Effector memory CD8-positive, alpha-beta T cell (primary cell): ENCODE results near the gene AIP.

Source experiments
- ATAC-seq: fragments of 150-1000 bp; cut with Tn5 transposase; replicated peaks from 2 replicates; pipeline ENCODE4 v1.10.0; 2021; ENCODE audit warnings: mild to moderate bottlenecking, moderate library complexity
- DNase-seq, 3 experiments: peaks; one replicate each; pipeline ENCODE4 v3.0.0; 2021
- H3K27ac Mint-ChIP-seq, 2 donors: one replicate each; pipeline ENCODE4 v1.8.0; 2022; ENCODE audit warnings: mild to moderate bottlenecking in 2 of 2, mixed read lengths in 2 of 2, moderate library complexity in 2 of 2
- H3K27me3 Mint-ChIP-seq, 2 donors: one replicate each; pipeline ENCODE4 v1.8.0; 2022; ENCODE audit warnings: mixed read lengths in 2 of 2
- H3K36me3 Mint-ChIP-seq: one replicate; pipeline ENCODE4 v1.8.0; 2022; ENCODE audit warnings: mild to moderate bottlenecking, moderate library complexity, mixed read lengths; ENCODE audit not compliant: insufficient read depth
- H3K4me1 Mint-ChIP-seq, 2 donors: one replicate each; pipeline ENCODE4 v1.8.0; 2022; ENCODE audit warnings: low read depth in 2 of 2, mixed read lengths in 2 of 2
- H3K4me3 Mint-ChIP-seq, 2 donors: one replicate each; pipeline ENCODE4 v1.8.0; 2022; ENCODE audit warnings: mild to moderate bottlenecking in 2 of 2, mixed read lengths in 2 of 2, moderate library complexity in 2 of 2
- H3K9me3 Mint-ChIP-seq, 2 donors: one replicate each; pipeline ENCODE4 v1.8.0; 2022; ENCODE audit warnings: mixed read lengths in 2 of 2
- total RNA-seq, 9 experiments: gene quantifications; one replicate each; lab custom pipeline; 2026; lab: John Stamatoyannopoulos, UW

AIP gene
- total RNA-seq = 62.5 to 111 (median 81.2) reads per million in 9 experiments

GRCh38 chr11:67482827-67483798 lies at the start of gene AIP:
TSS of gene AIP (plus strand) at chr11:67483026. CDS start at chr11:67483159, 133 bp downstream.
- no peaks in the 10 kb centered on the region for H3K27me3 Mint-ChIP-seq
- H3K4me1 Mint-ChIP-seq = peaks cover 51 to 53% of the 10 kb centered on the region in 2 donors
- peak; percentile 78 for ATAC-seq

GRCh38 chr11:67433536-67434394 lies 49.1 kb upstream of the AIP start:
- peak overlapping the region; percentile 85 to 97 for H3K27ac Mint-ChIP-seq
- peak overlapping the region; percentile 98 to 99 for H3K4me3 Mint-ChIP-seq
- no peaks in the 10 kb centered on the region for H3K27me3 Mint-ChIP-seq
- peaks cover 67% of the 10 kb centered on the region for H3K36me3 Mint-ChIP-seq
- H3K9me3 Mint-ChIP-seq = no peaks in the 10 kb centered on the region
- H3K4me1 Mint-ChIP-seq = peaks cover 42 to 54% of the 10 kb centered on the region in 2 donors
- no peak for DNase-seq
- ATAC-seq = peak; percentile 16

More at GRCh38 chr11:67482827-67483798, at the start of gene AIP:
- Mint-ChIP-seq H3K9me3 (no peaks in the 10 kb centered on the region), H3K27ac (peak within 1 kb of the TSS; percentile 96 to 97), H3K36me3 (peaks cover 45% of the 10 kb centered on the region), H3K4me3 (peak within 1 kb of the TSS; percentile 91 to 94)
- peak; percentile 97 to 99 (median 97) for DNase-seq

- DNase-seq (peak in 1 of 3 experiments; percentile 41), ATAC-seq (no peak)
- Mint-ChIP-seq H3K4me3 (peak overlapping the region; percentile 98 to 99), H3K9me3 (no peaks in the 10 kb centered on the region), H3K27ac (peak overlapping the region; percentile 85 to 97), H3K36me3 (peaks cover 69% of the 10 kb centered on the region), H3K27me3 (no peaks in the 10 kb centered on the region), H3K4me1 (peaks cover 47 to 61% of the 10 kb centered on the region in 2 donors)
Observed at GRCh38 chr11:67434395-67434881, 48.4 kb upstream of the AIP start.

GRCh38 chr11:67435031-67435726 lies 47.6 kb upstream of the AIP start:
- H3K9me3 Mint-ChIP-seq = no peaks in the 10 kb centered on the region
- peak overlapping the region; percentile 98 to 99 for H3K4me3 Mint-ChIP-seq
- ATAC-seq (no peak), DNase-seq (no peak)
- H3K27ac Mint-ChIP-seq = peak overlapping the region; percentile 94 to 97
- H3K4me1 Mint-ChIP-seq = peaks cover 55 to 67% of the 10 kb centered on the region in 2 donors
- no peaks in the 10 kb centered on the region for H3K27me3 Mint-ChIP-seq
- peaks cover 75% of the 10 kb centered on the region for H3K36me3 Mint-ChIP-seq

- Mint-ChIP-seq H3K9me3 (no peaks in the 10 kb centered on the region), H3K36me3 (peaks cover 76% of the 10 kb centered on the region), H3K4me1 (peaks cover 62 to 71% of the 10 kb centered on the region in 2 donors), H3K27me3 (no peaks in the 10 kb centered on the region), H3K27ac (peak overlapping the region; percentile 94 to 97), H3K4me3 (peak overlapping the region; percentile 98 to 99)
- ATAC-seq (no peak), DNase-seq (no peak)
Observed at GRCh38 chr11:67435727-67436458, 46.9 kb upstream of the AIP start.

- DNase-seq (peak in 1 of 3 experiments; percentile 42), ATAC-seq (peak; percentile 16)
- peaks cover 71% of the 10 kb centered on the region for H3K36me3 Mint-ChIP-seq
Observed at GRCh38 chr11:67436459-67437081, 46.3 kb upstream of the AIP start.

GRCh38 chr11:67437082-67437808 lies 45.6 kb upstream of the AIP start, which contains the start of gene PTPRCAP:
TSS of gene PTPRCAP (minus strand) at chr11:67437682. CDS start at chr11:67437619, 63 bp downstream.
- Mint-ChIP-seq H3K4me1 (peaks cover 63 to 73% of the 10 kb centered on the region in 2 donors), H3K27ac (peak within 1 kb of the TSS; percentile 94 to 97), H3K9me3 (no peaks in the 10 kb centered on the region), H3K36me3 (peaks cover 73% of the 10 kb centered on the region), H3K27me3 (no peaks in the 10 kb centered on the region), H3K4me3 (peak within 1 kb of the TSS; percentile 98 to 99)
- peak; percentile 64 to 73 (median 67) for DNase-seq
- peak; percentile 60 for ATAC-seq

More at GRCh38 chr11:67436459-67437081, 46.3 kb upstream of the AIP start:
- Mint-ChIP-seq H3K27me3 (no peaks in the 10 kb centered on the region), H3K9me3 (no peaks in the 10 kb centered on the region), H3K27ac (peak overlapping the region; percentile 94 to 97), H3K4me1 (peaks cover 66 to 74% of the 10 kb centered on the region in 2 donors), H3K4me3 (peak overlapping the region; percentile 98 to 99)

- no peak for DNase-seq
- peaks cover 61 to 75% of the 10 kb centered on the region in 2 donors for H3K4me1 Mint-ChIP-seq
- H3K27ac Mint-ChIP-seq = peak overlapping the region; percentile 94 to 97
- ATAC-seq = no peak
- H3K4me3 Mint-ChIP-seq = peak overlapping the region; percentile 98 to 99
- H3K27me3 Mint-ChIP-seq = no peaks in the 10 kb centered on the region
- H3K36me3 Mint-ChIP-seq = peaks cover 74% of the 10 kb centered on the region
- no peaks in the 10 kb centered on the region for H3K9me3 Mint-ChIP-seq
Observed at GRCh38 chr11:67437809-67438157, 45.0 kb upstream of the AIP start.

- H3K4me3 Mint-ChIP-seq = peak overlapping the region; percentile 98 to 99
- DNase-seq = peak; percentile 72 to 74 (median 73)
- peak; percentile 56 for ATAC-seq
- H3K36me3 Mint-ChIP-seq = peaks cover 72% of the 10 kb centered on the region
- no peaks in the 10 kb centered on the region for H3K27me3 Mint-ChIP-seq
- peaks cover 56 to 70% of the 10 kb centered on the region in 2 donors for H3K4me1 Mint-ChIP-seq
- H3K27ac Mint-ChIP-seq = peak overlapping the region; percentile 94 to 97
- H3K9me3 Mint-ChIP-seq = no peaks in the 10 kb centered on the region
Observed at GRCh38 chr11:67438158-67438902, 44.5 kb upstream of the AIP start.

- DNase-seq = no peak
- Mint-ChIP-seq H3K9me3 (no peaks in the 10 kb centered on the region), H3K4me3 (peak overlapping the region; percentile 98 to 99), H3K27me3 (no peaks in the 10 kb centered on the region), H3K27ac (peak overlapping the region; percentile 94 to 97), H3K36me3 (peaks cover 70% of the 10 kb centered on the region), H3K4me1 (peaks cover 58 to 65% of the 10 kb centered on the region in 2 donors)
- no peak for ATAC-seq
Observed at GRCh38 chr11:67439321-67440228, 43.3 kb upstream of the AIP start.
